GM18519 (cell line): Measurements from ENCODE around the gene SLC9A9.
"Not testable (repeated sequence)": the region's sequence is repeated elsewhere in the genome, so short reads cannot be mapped to it uniquely, and the experiment has no call there.

Experiments used
- ATAC-seq: cut with Tn5 transposase; IDR thresholded peaks from one replicate; pipeline ENCODE4 v1.9.1; 2021; ENCODE audit warnings: mild to moderate bottlenecking, moderate library complexity; ENCODE audit not compliant: unreplicated experiment, low FRiP score

Gene SLC9A9

GRCh38 chr3:143847787-143848631, at the start of gene SLC9A9:
TSS of gene SLC9A9 (minus strand) at chr3:143848468. CDS start at chr3:143848322, 146 bp downstream.
- ATAC-seq, result peak; percentile 72

GRCh38 chr3:143897576-143898295, 49.5 kb upstream of the SLC9A9 start:
- no peak for ATAC-seq

GRCh38 chr3:143896486-143896885, 48.2 kb upstream of the SLC9A9 start:
- ATAC-seq, result no peak

- ATAC-seq, result no peak
Measured at GRCh38 chr3:143895805-143896204, 47.5 kb upstream of the SLC9A9 start.

- no peak for ATAC-seq
Measured at GRCh38 chr3:143888846-143889245, 40.6 kb upstream of the SLC9A9 start.

- no peak for ATAC-seq
Measured at GRCh38 chr3:143888166-143888565, 39.9 kb upstream of the SLC9A9 start.

GRCh38 chr3:143885780-143886427, 37.6 kb upstream of the SLC9A9 start:
- ATAC-seq, result peak; percentile 89

- no peak for ATAC-seq
Measured at GRCh38 chr3:143884861-143885260, 36.6 kb upstream of the SLC9A9 start.

- ATAC-seq, result no peak
Measured at GRCh38 chr3:143883151-143883550, 34.9 kb upstream of the SLC9A9 start.

GRCh38 chr3:143881095-143881494, 32.8 kb upstream of the SLC9A9 start:
- no peak for ATAC-seq

- no peak for ATAC-seq
Measured at GRCh38 chr3:143875546-143875945, 27.3 kb upstream of the SLC9A9 start.

GRCh38 chr3:143873553-143873952, 25.3 kb upstream of the SLC9A9 start:
- not testable (repeated sequence) for ATAC-seq

GRCh38 chr3:143865302-143865701, 17.0 kb upstream of the SLC9A9 start:
- no peak for ATAC-seq

GRCh38 chr3:143859465-143860203, 11.4 kb upstream of the SLC9A9 start:
- no peak for ATAC-seq

- no peak for ATAC-seq
Measured at GRCh38 chr3:143856252-143856970, 8.1 kb upstream of the SLC9A9 start.

GRCh38 chr3:143855183-143855582, 6.9 kb upstream of the SLC9A9 start:
- no peak for ATAC-seq

GRCh38 chr3:143851331-143852017, 3.2 kb upstream of the SLC9A9 start:
- no peak for ATAC-seq

- no peak for ATAC-seq
Measured at GRCh38 chr3:143850877-143851276, 2.6 kb upstream of the SLC9A9 start.

GRCh38 chr3:143849854-143850549, 1.7 kb upstream of the SLC9A9 start:
- peak; percentile 62 for ATAC-seq
